CD14-positive monocyte (primary cell): Measurements from ENCODE around the gene MAIP1. TPM values are rescaled to one million over a fixed set of nuclear protein-coding genes. Genes with fewer than 3 reads are reported as not detected.
"Not testable (repeated sequence)": the region's sequence is repeated elsewhere in the genome, so short reads cannot be mapped to it uniquely, and the experiment has no call there.

Experiments
- DNase-seq, 3 donors: peaks; one replicate each; pipeline ENCODE4 v3.0.0-alpha.2; 2011 to 2022
- H2AFZ ChIP-seq: 2 replicates; pipeline ENCODE4 v1.6.0; 2012; ENCODE audit warnings: mild to moderate bottlenecking, low read depth, low read length, inconsistent platforms; ENCODE audit not compliant: insufficient read depth, poor library complexity, severe bottlenecking
- H3K27ac ChIP-seq, 2 donors: 1 replicate in 1 of 2; 2 replicates in 1 of 2; pipeline ENCODE4 v1.5.1; 2012 to 2013; ENCODE audit warnings: low read length in 2 of 2, control low read depth in 1 of 2, inconsistent platforms in 1 of 2, low read depth in 1 of 2, mild to moderate bottlenecking in 1 of 2
- H3K27me3 ChIP-seq, 2 donors: one replicate each; pipeline versions ENCODE4 v1.6.0 to v1.6.1; 2011 to 2013; ENCODE audit warnings: low read length in 2 of 2; ENCODE audit not compliant: control insufficient read depth in 2 of 2, insufficient read depth in 2 of 2
- H3K36me3 ChIP-seq, 2 donors: replicated peaks in 1 of 2; 1 replicate in 1 of 2; 2 replicates in 1 of 2; pipeline versions ENCODE4 v1.5.1 to v1.6.1; 2012 to 2013; ENCODE audit warnings: low read length in 2 of 2, control low read depth in 1 of 2, inconsistent platforms in 1 of 2, mild to moderate bottlenecking in 1 of 2; ENCODE audit not compliant: insufficient read depth in 2 of 2, control insufficient read depth in 1 of 2
- H3K4me1 ChIP-seq, 2 donors: 1 replicate in 1 of 2; 2 replicates in 1 of 2; pipeline versions ENCODE4 v1.5.1 to v1.6.1; 2012 to 2013; ENCODE audit warnings: low read length in 2 of 2, control low read depth in 1 of 2, inconsistent platforms in 1 of 2, mild to moderate bottlenecking in 1 of 2, moderate library complexity in 1 of 2; ENCODE audit not compliant: insufficient read depth in 2 of 2, control insufficient read depth in 1 of 2
- H3K4me2 ChIP-seq: replicated peaks from 2 replicates; pipeline ENCODE3; 2012; ENCODE audit warnings: low read length, moderate library complexity, mild to moderate bottlenecking; ENCODE audit not compliant: poor library complexity, severe bottlenecking; ENCODE audit errors: extremely low read depth
- H3K4me3 ChIP-seq, 3 experiments: fragments of 200-600 bp in 1 of 3; sonication (generic) in 1 of 3; replicated peaks in 1 of 3; 1 replicate in 2 of 3; 2 replicates in 1 of 3; pipeline ENCODE4 v1.5.1; 2011 to 2013; ENCODE audit warnings: low read length in 3 of 3, mild to moderate bottlenecking in 3 of 3, control low read depth in 2 of 3, low read depth in 2 of 3, inconsistent platforms in 1 of 3, moderate library complexity in 1 of 3
- H3K79me2 ChIP-seq: 2 replicates; pipeline ENCODE4 v1.6.0; 2012; ENCODE audit warnings: mild to moderate bottlenecking, control low read depth, inconsistent platforms, low read length, moderate library complexity; ENCODE audit not compliant: insufficient read depth
- H3K9ac ChIP-seq: 2 replicates; pipeline ENCODE4 v1.6.0; 2017; ENCODE audit warnings: low read length, mild to moderate bottlenecking; ENCODE audit not compliant: insufficient read depth, poor library complexity, severe bottlenecking
- H3K9me3 ChIP-seq, 2 donors: replicated peaks in 1 of 2; 1 replicate in 1 of 2; 2 replicates in 1 of 2; pipeline versions ENCODE4 v1.5.1 to v1.6.1; 2012 to 2013; ENCODE audit warnings: low read length in 2 of 2, control low read depth in 1 of 2; ENCODE audit not compliant: control insufficient read depth in 1 of 2, insufficient read depth in 1 of 2
- H4K20me1 ChIP-seq: 2 replicates; pipeline ENCODE4 v1.6.0; 2012; ENCODE audit warnings: mild to moderate bottlenecking, low read length, control low read depth, moderate library complexity; ENCODE audit not compliant: insufficient read depth
- H3K27ac Mint-ChIP-seq, 7 donors: one replicate each; pipeline ENCODE4 v1.8.0; 2020; ENCODE audit warnings: mild to moderate bottlenecking in 7 of 7, mixed read lengths in 7 of 7, moderate library complexity in 6 of 7, inconsistent platforms in 2 of 7
- H3K27me3 Mint-ChIP-seq, 3 donors: one replicate each; pipeline ENCODE4 v1.8.0; 2021 to 2022; ENCODE audit warnings: low read depth in 3 of 3, mild to moderate bottlenecking in 3 of 3, mixed read lengths in 3 of 3, moderate library complexity in 3 of 3, inconsistent platforms in 1 of 3
- H3K36me3 Mint-ChIP-seq, 2 donors: one replicate each; pipeline ENCODE4 v1.8.0; 2020; ENCODE audit warnings: mixed read lengths in 2 of 2, inconsistent platforms in 1 of 2, mild to moderate bottlenecking in 1 of 2
- H3K4me1 Mint-ChIP-seq: one replicate; pipeline ENCODE4 v1.8.0; 2020; ENCODE audit warnings: mild to moderate bottlenecking, mixed read lengths
- H3K4me3 Mint-ChIP-seq, 2 donors: one replicate each; pipeline ENCODE4 v1.8.0; 2020; ENCODE audit warnings: mild to moderate bottlenecking in 2 of 2, mixed read lengths in 2 of 2, moderate library complexity in 1 of 2
- H3K9me3 Mint-ChIP-seq, 7 donors: one replicate each; pipeline ENCODE4 v1.8.0; 2020 to 2022; ENCODE audit warnings: mixed read lengths in 7 of 7, mild to moderate bottlenecking in 6 of 7, moderate library complexity in 6 of 7, inconsistent platforms in 2 of 7
- WGBS: methylation state at CpG from one replicate; pipeline ENCODE4 v1.1.5; 2013; ENCODE audit warnings: missing lambda C conversion rate; ENCODE audit not compliant: insufficient coverage; 5-methylcytosine and 5-hydroxymethylcytosine counted together
- intact Hi-C, 2 donors: fragments of 100-400 bp; cut with micrococcal nuclease; formaldehyde crosslinking; loops; one replicate each; pipeline versions ENCODE4 v1.15.0 to v1.15.1; 2023
- polyA plus RNA-seq, 3 donors: library from polyadenylated mRNA; depleted of rRNA in 1 of 3; unstranded in 2 of 3; stranded (reverse) in 1 of 3; fragments of 300-500 nt in 2 of 3; fragments of >200 nt in 1 of 3; fragmentation: Illumina TruSeq in 2 of 3; gene quantifications; 1 replicate in 2 of 3; 2 replicates in 1 of 3; pipeline ENCODE4 v1.2.3, GENCODE V29; 2012 to 2021
- TF ChIP-seq, protein P1 (sequence below): fragments of 200-600 bp; IDR thresholded peaks from one replicate; pipeline ENCODE4 v1.8.0; 2022; ENCODE audit warnings: antibody characterized with exemption, mild to moderate bottlenecking

The MAIP1 gene
- polyA plus RNA-seq, 3 donors, result 2.6 to 13.3 (median 7.6) TPM

DNA sequence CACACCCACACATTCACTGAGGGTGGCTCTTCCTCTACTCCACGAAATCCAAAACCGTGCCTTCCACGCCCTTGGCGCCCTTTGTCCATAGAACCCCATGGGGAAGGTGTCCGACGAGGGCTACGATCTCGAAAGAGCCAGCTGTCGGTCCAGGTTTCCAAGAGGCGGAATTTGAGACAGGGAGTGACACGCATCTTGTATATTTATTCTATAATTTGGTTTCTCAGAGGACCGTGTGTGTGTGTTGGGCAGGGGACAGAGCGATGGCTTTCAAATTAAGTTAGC lies 43.6 kb upstream of the MAIP1 start:
- no peak for DNase-seq
- peaks cover 11 to 14% of the 10 kb centered on the region in 2 donors for H3K36me3 Mint-ChIP-seq
- H2AFZ ChIP-seq, result peak overlapping the region; percentile 90
- H3K27ac Mint-ChIP-seq, result peak overlapping the region; percentile 91 to 98 (median 97)
- peaks cover 15% of the 10 kb centered on the region in 2 donors for H3K4me1 ChIP-seq
- H3K27ac ChIP-seq, result peak overlapping the region; percentile 89 to 90
- TF ChIP-seq, protein P1, sequence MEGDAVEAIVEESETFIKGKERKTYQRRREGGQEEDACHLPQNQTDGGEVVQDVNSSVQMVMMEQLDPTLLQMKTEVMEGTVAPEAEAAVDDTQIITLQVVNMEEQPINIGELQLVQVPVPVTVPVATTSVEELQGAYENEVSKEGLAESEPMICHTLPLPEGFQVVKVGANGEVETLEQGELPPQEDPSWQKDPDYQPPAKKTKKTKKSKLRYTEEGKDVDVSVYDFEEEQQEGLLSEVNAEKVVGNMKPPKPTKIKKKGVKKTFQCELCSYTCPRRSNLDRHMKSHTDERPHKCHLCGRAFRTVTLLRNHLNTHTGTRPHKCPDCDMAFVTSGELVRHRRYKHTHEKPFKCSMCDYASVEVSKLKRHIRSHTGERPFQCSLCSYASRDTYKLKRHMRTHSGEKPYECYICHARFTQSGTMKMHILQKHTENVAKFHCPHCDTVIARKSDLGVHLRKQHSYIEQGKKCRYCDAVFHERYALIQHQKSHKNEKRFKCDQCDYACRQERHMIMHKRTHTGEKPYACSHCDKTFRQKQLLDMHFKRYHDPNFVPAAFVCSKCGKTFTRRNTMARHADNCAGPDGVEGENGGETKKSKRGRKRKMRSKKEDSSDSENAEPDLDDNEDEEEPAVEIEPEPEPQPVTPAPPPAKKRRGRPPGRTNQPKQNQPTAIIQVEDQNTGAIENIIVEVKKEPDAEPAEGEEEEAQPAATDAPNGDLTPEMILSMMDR, result no peak
- H3K36me3 ChIP-seq, result peaks cover 5 to 13% of the 10 kb centered on the region in 2 donors
- peak overlapping the region; percentile 75 to 89 (median 87) for H3K4me3 ChIP-seq
- peaks cover 47% of the 10 kb centered on the region for H3K79me2 ChIP-seq
- H3K27me3 ChIP-seq, result no peaks in the 10 kb centered on the region
- intact Hi-C loops, result no loop called here
- peak overlapping the region; percentile 94 for H3K4me2 ChIP-seq
- peak overlapping the region; percentile 94 for H3K9ac ChIP-seq
- H3K27me3 Mint-ChIP-seq, result peaks cover 0 to under 1% (median 0%) of the 10 kb centered on the region in 3 donors
- peaks cover 12% of the 10 kb centered on the region for H4K20me1 ChIP-seq
- WGBS, result 3% methylated on average over 6 of the region's 13 CpGs
- peaks cover 0 to 2% (median under 1%) of the 10 kb centered on the region in 7 donors for H3K9me3 Mint-ChIP-seq
- peaks cover 32% of the 10 kb centered on the region for H3K4me1 Mint-ChIP-seq
- peak overlapping the region; percentile 97 to 99 for H3K4me3 Mint-ChIP-seq
- peaks cover 0 to 3% of the 10 kb centered on the region in 2 donors for H3K9me3 ChIP-seq

- H3K9me3 Mint-ChIP-seq, intact Hi-C loops, H3K27me3 Mint-ChIP-seq, H3K27me3 ChIP-seq, H3K9me3 ChIP-seq, DNase-seq: not testable (repeated sequence)
- peak overlapping the region in 2 of 3 experiments; percentile 87 to 89 for H3K4me3 ChIP-seq
- H3K79me2 ChIP-seq, result peaks cover 55% of the 10 kb centered on the region
- H4K20me1 ChIP-seq, result peaks cover 12% of the 10 kb centered on the region
- Mint-ChIP-seq H3K4me3 (peak overlapping the region; percentile 15 to 50), H3K36me3 (peaks cover 19 to 23% of the 10 kb centered on the region in 2 donors), H3K4me1 (peaks cover 32% of the 10 kb centered on the region), H3K27ac (peak overlapping the region in 3 of 7 donors; percentile 11 to 91 (median 74))
- no CpG with 5 or more reads among the region's 12 CpGs for WGBS
- H3K4me2 ChIP-seq, result peak overlapping the region; percentile 94
- H3K9ac ChIP-seq, result peak overlapping the region; percentile 94
- H3K4me1 ChIP-seq, result peaks cover 15% of the 10 kb centered on the region in 2 donors
- H2AFZ ChIP-seq, result peak overlapping the region; percentile 90
- peaks cover 5 to 21% of the 10 kb centered on the region in 2 donors for H3K36me3 ChIP-seq
- peak overlapping the region in 1 of 2 donors; percentile 90 for H3K27ac ChIP-seq
These were observed 42.7 kb upstream of the MAIP1 start for GRCh38 chr2:199912553-199913114.
